HepG2 (cell line): ENCODE measurements around the gene SPRYD3. TPM values are rescaled to one million over a fixed set of nuclear protein-coding genes. Genes with fewer than 3 reads are reported as not detected.
"Not testable (repeated sequence)": the region's sequence is repeated elsewhere in the genome, so short reads cannot be mapped to it uniquely, and the experiment has no call there.

Source experiments
- ATAC-seq: fragments of 200-7000 bp; cut with Tn5 transposase; 3 replicates; pipeline ENCODE4 v1.9.1; 2020; ENCODE audit warnings: mild to moderate bottlenecking, moderate library complexity
- BruUV-seq: library from RNA; stranded (reverse); fragments of 400-500 nt; replicated peaks from 2 replicates; lab custom pipeline; 2021; lab: Mats Ljungman, UMichigan
- CTCF ChIA-PET: fragments of 300-600 bp; formaldehyde crosslinking; extraction: SDS; loops from one replicate; lab custom pipeline; 2021; ENCODE audit warnings: low total read pairs, inconsistent platforms, low intra/inter-chr PET ratio; lab: Yijun Ruan, JAX
- POLR2A ChIA-PET: fragments of 350-600 bp; sonication (Branson Sonifier 250); formaldehyde crosslinking; loops from one replicate; lab custom pipeline; 2020; ENCODE audit warnings: antibody characterized with exemption, inconsistent platforms; lab: Yijun Ruan, JAX
- DNase-seq: peaks from one replicate; pipeline ENCODE4 v3.0.0-alpha.2; 2015; ENCODE audit warnings: low spot score
- FAIRE-seq: peaks from 3 replicates; lab custom pipeline; 2011; peaks lifted over from hg19 to GRCh38; lab: Jason Lieb, UNC
- H2AFZ ChIP-seq: one replicate; pipeline ENCODE4 v1.6.1; 2011; ENCODE audit warnings: low read length, inconsistent platforms
- H3K27ac ChIP-seq: fragments of 300-600 bp; 3 replicates; pipeline ENCODE4 v1.8.0; 2011; ENCODE audit warnings: mixed run types, mild to moderate bottlenecking, mixed read lengths, low read length, inconsistent platforms; ENCODE audit not compliant: insufficient read depth; ENCODE audit errors: extremely low read length
- H3K27me3 ChIP-seq, 2 experiments: fragments of 200-600 bp in 1 of 2; 2 replicates in 1 of 2; 3 replicates in 1 of 2; pipeline versions ENCODE4 v1.6.0 to v1.8.0; 2011; ENCODE audit warnings: low read length in 2 of 2, mild to moderate bottlenecking in 2 of 2, moderate library complexity in 2 of 2, inconsistent platforms in 1 of 2; ENCODE audit not compliant: insufficient read depth in 2 of 2, control insufficient read depth in 1 of 2
- H3K36me3 ChIP-seq, 2 experiments: fragments of 200-600 bp in 1 of 2; replicated peaks in 1 of 2; 2 replicates in 1 of 2; 3 replicates in 1 of 2; pipeline versions ENCODE4 v1.5.1 to v1.8.0; 2011; ENCODE audit warnings: low read length in 2 of 2, inconsistent platforms in 1 of 2; ENCODE audit not compliant: insufficient read depth in 2 of 2, control insufficient read depth in 1 of 2
- H3K4me1 ChIP-seq: 2 replicates; pipeline ENCODE4 v1.5.1; 2012; ENCODE audit warnings: low read length, inconsistent platforms; ENCODE audit not compliant: insufficient read depth
- H3K4me2 ChIP-seq: 2 replicates; pipeline ENCODE4 v1.6.0; 2011; ENCODE audit warnings: low read depth, low read length, inconsistent platforms
- H3K4me3 ChIP-seq, 3 experiments: fragments of 200-600 bp in 1 of 3; sonication (generic), shearing (Covaris generic) in 1 of 3; replicated peaks in 1 of 3; 2 replicates each; pipeline ENCODE4 v1.5.1; 2011 to 2016; ENCODE audit warnings: low read length in 3 of 3, inconsistent platforms in 2 of 3, low read depth in 2 of 3, mild to moderate bottlenecking in 2 of 3, control low read depth in 1 of 3, mixed read lengths in 1 of 3; ENCODE audit not compliant: insufficient read depth in 1 of 3
- H3K79me2 ChIP-seq: one replicate; pipeline ENCODE4 v1.6.1; 2011; ENCODE audit warnings: low read length, inconsistent platforms; ENCODE audit not compliant: insufficient read depth
- H3K9ac ChIP-seq: 2 replicates; pipeline ENCODE4 v1.6.0; 2011; ENCODE audit warnings: mild to moderate bottlenecking, low read depth, low read length, inconsistent platforms; ENCODE audit not compliant: insufficient read depth
- H3K9me3 ChIP-seq: 2 replicates; pipeline ENCODE4 v1.5.1; 2012; ENCODE audit warnings: mild to moderate bottlenecking, low read length
- H4K20me1 ChIP-seq: 2 replicates; pipeline ENCODE4 v1.6.0; 2011; ENCODE audit warnings: inconsistent platforms, mild to moderate bottlenecking, low read length, moderate library complexity; ENCODE audit not compliant: insufficient read depth
- ATAD3A ChIP-seq: sonication (generic); formaldehyde crosslinking; IDR thresholded peaks from 2 replicates; pipeline ENCODE4 v1.4.0; 2020; ENCODE audit warnings: missing genetic modification reagents
- ELF1 ChIP-seq: sonication (generic); formaldehyde crosslinking; IDR thresholded peaks from 2 replicates; pipeline ENCODE4 v1.4.0; 2020; ENCODE audit warnings: missing genetic modification reagents
- KDM2A ChIP-seq: sonication (generic); formaldehyde crosslinking; IDR thresholded peaks from 2 replicates; pipeline ENCODE4 v1.4.0; 2020; ENCODE audit warnings: low read depth, missing genetic modification reagents, borderline replicate concordance
- NCOR1 ChIP-seq: fragments of 200-600 bp; sonication (generic); IDR thresholded peaks from 2 replicates; pipeline ENCODE4 v1.7.0; 2017; ENCODE audit warnings: antibody characterized with exemption, low read length, borderline replicate concordance
- PREB ChIP-seq: sonication (generic); formaldehyde crosslinking; IDR thresholded peaks from 2 replicates; pipeline ENCODE4 v1.4.0; 2020; ENCODE audit warnings: missing genetic modification reagents
- ZFP62 ChIP-seq: sonication (generic); formaldehyde crosslinking; IDR thresholded peaks from 2 replicates; pipeline ENCODE4 v1.4.0; 2020; ENCODE audit warnings: missing genetic modification reagents
- ZNF160 ChIP-seq: sonication (generic); formaldehyde crosslinking; IDR thresholded peaks from 2 replicates; pipeline ENCODE4 v1.8.0; 2022; ENCODE audit warnings: mild to moderate bottlenecking, inconsistent platforms, missing genetic modification reagents
- ZNF34 ChIP-seq: sonication (generic); formaldehyde crosslinking; IDR thresholded peaks from 2 replicates; pipeline ENCODE4 v1.4.0; 2020; ENCODE audit warnings: mild to moderate bottlenecking, missing genetic modification reagents, borderline replicate concordance
- ZNF614 ChIP-seq: IDR thresholded peaks from 2 replicates; pipeline ENCODE4 v1.6.1; 2018; ENCODE audit warnings: missing biosample characterization, missing genetic modification reagents, inconsistent platforms, borderline replicate concordance
- ZNF615 ChIP-seq: sonication (generic); formaldehyde crosslinking; IDR thresholded peaks from 2 replicates; pipeline ENCODE4 v1.5.0; 2020; ENCODE audit warnings: mild to moderate bottlenecking, missing genetic modification reagents, borderline replicate concordance
- ZNF784 ChIP-seq: sonication (generic); formaldehyde crosslinking; IDR thresholded peaks from 2 replicates; pipeline ENCODE4 v1.5.1; 2020; ENCODE audit warnings: missing genetic modification reagents, mild to moderate bottlenecking, borderline replicate concordance
- WGBS: methylation state at CpG from one replicate; pipeline ENCODE4 v1.1.6; 2017; ENCODE audit warnings: low lambda C conversion rate; 5-methylcytosine and 5-hydroxymethylcytosine counted together
- in situ Hi-C: cut with HindIII; loops from 2 replicates; pipeline ENCODE4 v1.10.0; 2017; ENCODE audit warnings: low pct_unique_long_range_greater_than_20kb; ENCODE audit not compliant: extremely low pct_ligation_motif_present
- intact Hi-C: fragments of 100-400 bp; cut with micrococcal nuclease; formaldehyde crosslinking; loops from one replicate; pipeline ENCODE4 v1.10.0; 2022; ENCODE audit not compliant: unreplicated experiment
- polyA plus RNA-seq, 8 experiments: library from polyadenylated mRNA; depleted of rRNA in 3 of 8; stranded (reverse) in 7 of 8; unstranded in 1 of 8; fragments of >200 nt; fragmentation: Illumina TruSeq in 4 of 8; extraction: Trizol in 4 of 8; gene quantifications; 2 replicates each; pipeline versions ENCODE4 v1.2.1 to v1.2.3, GENCODE V29; 2011 to 2016; ENCODE audit warnings: low read depth in 4 of 8, missing spikeins in 1 of 8, mixed read lengths in 1 of 8; ENCODE audit not compliant: insufficient read depth in 1 of 8
- total RNA-seq, 5 experiments: library from RNA; depleted of rRNA; stranded (reverse); fragments of >200 nt; fragmentation: Illumina TruSeq; extraction: Trizol; gene quantifications; 2 replicates each; pipeline ENCODE4 v1.2.3, GENCODE V29; 2016; ENCODE audit warnings: low read depth in 1 of 5

The SPRYD3 gene
- total and polyA plus RNA-seq, 2 of the 13 experiments (the other 11 are each of a cell fraction or from before 2014, with no cell fraction given), result 9.0 to 9.2 TPM

- ChIA-PET CTCF (no interaction called here), POLR2A (interaction anchor here (1.2 kb wide), 1 partner anchor 10 kb away, joined by 8 read pairs; the partner anchor contains the start of gene SOAT2)
- no peaks in the 10 kb centered on the region for H3K79me2 ChIP-seq
- H3K27ac ChIP-seq, result no peak overlapping the region
- H3K9ac ChIP-seq, result no peak overlapping the region
- no peaks in the 10 kb centered on the region for H3K27me3 ChIP-seq
- TSS peak; percentile 33 for BruUV-seq
- no peak for FAIRE-seq
- peaks cover 4 to 27% of the 10 kb centered on the region in 2 experiments; a peak in 3 of 5 replicates for H3K36me3 ChIP-seq
- intact Hi-C loops (no loop called here), in situ Hi-C loops (no loop called here)
- no peak for DNase-seq
- no peak for ATAC-seq
- no peak overlapping the region for H2AFZ ChIP-seq
- H3K9me3 ChIP-seq, result no peaks in the 10 kb centered on the region
- H4K20me1 ChIP-seq, result no peaks in the 10 kb centered on the region
- 94% methylated on average over 11 of the region's 12 CpGs for WGBS
- no peak overlapping the region for H3K4me2 ChIP-seq
- 0 out of 2 replicates have a peak, but pooled peaks cover 12% of the 10 kb centered on the region for H3K4me1 ChIP-seq
- no peak overlapping the region for H3K4me3 ChIP-seq
- TF ChIP-seq PREB (CRISPR knock-in tag), result no peak
- TF ChIP-seq KDM2A (CRISPR knock-in tag), result no peak
- TF ChIP-seq ZFP62, result no peak
- TF ChIP-seq ZNF784, result no peak
- no peak for TF ChIP-seq ELF1
- no peak for TF ChIP-seq ZNF615 (CRISPR knock-in tag)
- no peak for TF ChIP-seq ATAD3A (CRISPR knock-in tag)
- TF ChIP-seq ZNF614 (CRISPR knock-in tag), result no peak
- TF ChIP-seq ZNF160 (CRISPR knock-in tag), result no peak
- no peak for TF ChIP-seq NCOR1
- TF ChIP-seq ZNF34, result no peak
Observed at GRCh38 chr12:53113136-53113705, 34.0 kb upstream of the SPRYD3 start.

GRCh38 chr12:53112431-53112830 is 33.2 kb upstream of the SPRYD3 start:
- CTCF ChIA-PET, BruUV-seq, DNase-seq, POLR2A ChIA-PET, H3K27ac ChIP-seq, H2AFZ ChIP-seq, intact Hi-C loops, H3K27me3 ChIP-seq, H3K79me2 ChIP-seq, H3K4me2 ChIP-seq, ATAC-seq, H3K4me3 ChIP-seq, H4K20me1 ChIP-seq, H3K9ac ChIP-seq, in situ Hi-C loops, H3K9me3 ChIP-seq, FAIRE-seq: not testable (repeated sequence)
- WGBS, result 96% methylated on average over 7 of the region's 7 CpGs
- Histone ChIP-seq H3K36me3 (peaks cover 4 to 21% of the 10 kb centered on the region in 2 experiments; a peak in 3 of 5 replicates), H3K4me1 (0 out of 2 replicates have a peak, but pooled peaks cover 12% of the 10 kb centered on the region)
